ENCODE results near the gene DNTT. TPM values are rescaled to one million over a fixed set of nuclear protein-coding genes. Genes with fewer than 3 reads are reported as not detected.

Gene DNTT
- total and polyA plus RNA-seq, 2 of the 13 experiments (the other 11 are each of a cell fraction or from before 2014, with no cell fraction given), result not detected

GRCh38 chr10:96321822-96322221 is 17.6 kb downstream of the DNTT start (continued):
- TF ChIP-seq, protein P1, sequence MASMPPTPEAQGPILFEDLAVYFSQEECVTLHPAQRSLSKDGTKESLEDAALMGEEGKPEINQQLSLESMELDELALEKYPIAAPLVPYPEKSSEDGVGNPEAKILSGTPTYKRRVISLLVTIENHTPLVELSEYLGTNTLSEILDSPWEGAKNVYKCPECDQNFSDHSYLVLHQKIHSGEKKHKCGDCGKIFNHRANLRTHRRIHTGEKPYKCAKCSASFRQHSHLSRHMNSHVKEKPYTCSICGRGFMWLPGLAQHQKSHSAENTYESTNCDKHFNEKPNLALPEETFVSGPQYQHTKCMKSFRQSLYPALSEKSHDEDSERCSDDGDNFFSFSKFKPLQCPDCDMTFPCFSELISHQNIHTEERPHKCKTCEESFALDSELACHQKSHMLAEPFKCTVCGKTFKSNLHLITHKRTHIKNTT (CRISPR knock-in tag; IDR thresholded peaks at IDR 0.05), result no peak
- TF ChIP-seq ZNF275 (CRISPR knock-in tag; IDR thresholded peaks at IDR 0.05; ENCODE audit: borderline replicate concordance), result no peak
- TF ChIP-seq, protein P2, sequence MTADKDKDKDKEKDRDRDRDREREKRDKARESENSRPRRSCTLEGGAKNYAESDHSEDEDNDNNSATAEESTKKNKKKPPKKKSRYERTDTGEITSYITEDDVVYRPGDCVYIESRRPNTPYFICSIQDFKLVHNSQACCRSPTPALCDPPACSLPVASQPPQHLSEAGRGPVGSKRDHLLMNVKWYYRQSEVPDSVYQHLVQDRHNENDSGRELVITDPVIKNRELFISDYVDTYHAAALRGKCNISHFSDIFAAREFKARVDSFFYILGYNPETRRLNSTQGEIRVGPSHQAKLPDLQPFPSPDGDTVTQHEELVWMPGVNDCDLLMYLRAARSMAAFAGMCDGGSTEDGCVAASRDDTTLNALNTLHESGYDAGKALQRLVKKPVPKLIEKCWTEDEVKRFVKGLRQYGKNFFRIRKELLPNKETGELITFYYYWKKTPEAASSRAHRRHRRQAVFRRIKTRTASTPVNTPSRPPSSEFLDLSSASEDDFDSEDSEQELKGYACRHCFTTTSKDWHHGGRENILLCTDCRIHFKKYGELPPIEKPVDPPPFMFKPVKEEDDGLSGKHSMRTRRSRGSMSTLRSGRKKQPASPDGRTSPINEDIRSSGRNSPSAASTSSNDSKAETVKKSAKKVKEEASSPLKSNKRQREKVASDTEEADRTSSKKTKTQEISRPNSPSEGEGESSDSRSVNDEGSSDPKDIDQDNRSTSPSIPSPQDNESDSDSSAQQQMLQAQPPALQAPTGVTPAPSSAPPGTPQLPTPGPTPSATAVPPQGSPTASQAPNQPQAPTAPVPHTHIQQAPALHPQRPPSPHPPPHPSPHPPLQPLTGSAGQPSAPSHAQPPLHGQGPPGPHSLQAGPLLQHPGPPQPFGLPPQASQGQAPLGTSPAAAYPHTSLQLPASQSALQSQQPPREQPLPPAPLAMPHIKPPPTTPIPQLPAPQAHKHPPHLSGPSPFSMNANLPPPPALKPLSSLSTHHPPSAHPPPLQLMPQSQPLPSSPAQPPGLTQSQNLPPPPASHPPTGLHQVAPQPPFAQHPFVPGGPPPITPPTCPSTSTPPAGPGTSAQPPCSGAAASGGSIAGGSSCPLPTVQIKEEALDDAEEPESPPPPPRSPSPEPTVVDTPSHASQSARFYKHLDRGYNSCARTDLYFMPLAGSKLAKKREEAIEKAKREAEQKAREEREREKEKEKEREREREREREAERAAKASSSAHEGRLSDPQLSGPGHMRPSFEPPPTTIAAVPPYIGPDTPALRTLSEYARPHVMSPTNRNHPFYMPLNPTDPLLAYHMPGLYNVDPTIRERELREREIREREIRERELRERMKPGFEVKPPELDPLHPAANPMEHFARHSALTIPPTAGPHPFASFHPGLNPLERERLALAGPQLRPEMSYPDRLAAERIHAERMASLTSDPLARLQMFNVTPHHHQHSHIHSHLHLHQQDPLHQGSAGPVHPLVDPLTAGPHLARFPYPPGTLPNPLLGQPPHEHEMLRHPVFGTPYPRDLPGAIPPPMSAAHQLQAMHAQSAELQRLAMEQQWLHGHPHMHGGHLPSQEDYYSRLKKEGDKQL (CRISPR knock-in tag; IDR thresholded peaks at IDR 0.05; ENCODE audit: low read depth), result no peak
- no peak for TF ChIP-seq BRF2 (CRISPR knock-in tag; IDR thresholded peaks at IDR 0.05)
- TF ChIP-seq TARDBP (CRISPR knock-in tag; IDR thresholded peaks at IDR 0.05), result no peak
- TF ChIP-seq MTA1 (CRISPR knock-in tag; IDR thresholded peaks at IDR 0.05; ENCODE audit: borderline replicate concordance), result no peak
